Measurements from ENCODE around the gene NDFIP2. TPM values are rescaled to one million over a fixed set of nuclear protein-coding genes. Genes with fewer than 3 reads are reported as not detected.

Gene NDFIP2
- total and polyA plus RNA-seq, 10 donors, result 2.1 to 27.3 (median 14.0) TPM

DNA sequence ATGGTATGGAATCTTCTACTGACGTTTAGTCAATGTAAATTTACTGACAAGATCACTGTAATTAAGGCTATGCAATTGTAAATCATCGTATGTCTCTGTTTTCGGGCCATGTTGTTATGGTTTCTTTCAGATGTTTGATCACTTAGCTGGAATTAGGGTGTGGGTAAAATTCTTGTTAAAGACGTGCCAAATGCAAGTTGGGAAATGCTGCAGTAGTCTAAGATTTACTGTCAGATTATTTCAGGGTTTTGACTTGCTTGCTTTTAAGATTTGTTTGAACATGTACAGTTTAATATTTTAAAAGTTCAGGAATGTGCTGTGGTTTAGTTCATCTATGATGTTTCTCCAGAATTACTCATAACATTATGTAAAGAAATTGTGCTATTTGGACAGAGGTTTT, 10.8 kb downstream of the NDFIP2 start:
- Histone ChIP-seq H3K27me3 (replicated peaks in 1 of 7) (no peaks in the 10 kb centered on the region), H3K4me3 (no peak overlapping the region), H3K9me3 (no peaks in the 10 kb centered on the region), H3K4me1 (peaks cover 0 to 26% (median 2%) of the 10 kb centered on the region in 6 donors), H3K36me3 (no peaks in the 10 kb centered on the region), H3K27ac (no peak overlapping the region)
- no peak for TF ChIP-seq POLR2A (IDR thresholded peaks at IDR 0.05)
- no peak for TF ChIP-seq POLR2AphosphoS5 (IDR thresholded peaks at IDR 0.05)
- TF ChIP-seq, protein P1, sequence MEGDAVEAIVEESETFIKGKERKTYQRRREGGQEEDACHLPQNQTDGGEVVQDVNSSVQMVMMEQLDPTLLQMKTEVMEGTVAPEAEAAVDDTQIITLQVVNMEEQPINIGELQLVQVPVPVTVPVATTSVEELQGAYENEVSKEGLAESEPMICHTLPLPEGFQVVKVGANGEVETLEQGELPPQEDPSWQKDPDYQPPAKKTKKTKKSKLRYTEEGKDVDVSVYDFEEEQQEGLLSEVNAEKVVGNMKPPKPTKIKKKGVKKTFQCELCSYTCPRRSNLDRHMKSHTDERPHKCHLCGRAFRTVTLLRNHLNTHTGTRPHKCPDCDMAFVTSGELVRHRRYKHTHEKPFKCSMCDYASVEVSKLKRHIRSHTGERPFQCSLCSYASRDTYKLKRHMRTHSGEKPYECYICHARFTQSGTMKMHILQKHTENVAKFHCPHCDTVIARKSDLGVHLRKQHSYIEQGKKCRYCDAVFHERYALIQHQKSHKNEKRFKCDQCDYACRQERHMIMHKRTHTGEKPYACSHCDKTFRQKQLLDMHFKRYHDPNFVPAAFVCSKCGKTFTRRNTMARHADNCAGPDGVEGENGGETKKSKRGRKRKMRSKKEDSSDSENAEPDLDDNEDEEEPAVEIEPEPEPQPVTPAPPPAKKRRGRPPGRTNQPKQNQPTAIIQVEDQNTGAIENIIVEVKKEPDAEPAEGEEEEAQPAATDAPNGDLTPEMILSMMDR (IDR thresholded peaks at IDR 0.05 in 8 of 11, conservative IDR thresholded peaks at IDR 0.05 in 3 of 11), result no peak
- DNase-seq, result no peak
- intact Hi-C loops (cut with DNase I; ENCODE audit: low total_unique reads), result no loop called here
- WGBS, 5 donors, result 78 to 86% (median 83%) methylated on average over 4 of the region's 4 CpGs

DNA sequence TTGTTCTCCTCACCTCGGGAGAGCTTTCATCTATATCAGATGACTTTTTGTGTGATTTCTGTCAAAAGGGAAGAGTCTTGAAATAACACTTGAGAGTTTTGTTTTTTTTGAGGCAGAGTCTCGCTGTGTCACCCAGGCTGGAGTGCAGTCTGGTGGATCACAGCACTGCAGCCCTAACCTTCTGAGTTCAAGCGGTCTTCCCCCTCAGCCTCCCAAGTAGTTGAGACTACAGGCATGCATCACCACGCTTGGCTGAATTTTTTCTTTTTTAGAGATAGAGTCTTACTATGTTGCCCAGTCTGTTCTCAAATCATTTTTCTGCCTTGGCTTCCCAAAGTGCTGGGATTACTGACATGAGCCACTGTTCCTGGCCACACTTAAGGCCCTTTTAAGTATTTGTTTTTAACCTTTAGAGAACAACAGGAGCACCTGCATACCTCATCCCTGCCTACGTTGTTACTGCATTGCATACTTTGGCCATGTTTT, 11.4 kb downstream of the NDFIP2 start:
- no peak for DNase-seq
- Histone ChIP-seq H3K27me3 (replicated peaks in 1 of 7) (no peaks in the 10 kb centered on the region), H3K4me1 (peaks cover 0 to 26% (median 2%) of the 10 kb centered on the region in 6 donors), H3K27ac (no peak overlapping the region), H3K4me3 (no peak overlapping the region), H3K36me3 (no peaks in the 10 kb centered on the region), H3K9me3 (no peaks in the 10 kb centered on the region)
- intact Hi-C loops (cut with DNase I; ENCODE audit: low total_unique reads), result no loop called here
- WGBS, 5 donors, result 73 to 79% (median 76%) methylated on average over 5 of the region's 5 CpGs
- TF ChIP-seq POLR2A (IDR thresholded peaks at IDR 0.05) (no peak), POLR2AphosphoS5 (IDR thresholded peaks at IDR 0.05) (no peak)
- TF ChIP-seq, protein P1 (IDR thresholded peaks at IDR 0.05 in 8 of 11, conservative IDR thresholded peaks at IDR 0.05 in 3 of 11), result no peak

DNA sequence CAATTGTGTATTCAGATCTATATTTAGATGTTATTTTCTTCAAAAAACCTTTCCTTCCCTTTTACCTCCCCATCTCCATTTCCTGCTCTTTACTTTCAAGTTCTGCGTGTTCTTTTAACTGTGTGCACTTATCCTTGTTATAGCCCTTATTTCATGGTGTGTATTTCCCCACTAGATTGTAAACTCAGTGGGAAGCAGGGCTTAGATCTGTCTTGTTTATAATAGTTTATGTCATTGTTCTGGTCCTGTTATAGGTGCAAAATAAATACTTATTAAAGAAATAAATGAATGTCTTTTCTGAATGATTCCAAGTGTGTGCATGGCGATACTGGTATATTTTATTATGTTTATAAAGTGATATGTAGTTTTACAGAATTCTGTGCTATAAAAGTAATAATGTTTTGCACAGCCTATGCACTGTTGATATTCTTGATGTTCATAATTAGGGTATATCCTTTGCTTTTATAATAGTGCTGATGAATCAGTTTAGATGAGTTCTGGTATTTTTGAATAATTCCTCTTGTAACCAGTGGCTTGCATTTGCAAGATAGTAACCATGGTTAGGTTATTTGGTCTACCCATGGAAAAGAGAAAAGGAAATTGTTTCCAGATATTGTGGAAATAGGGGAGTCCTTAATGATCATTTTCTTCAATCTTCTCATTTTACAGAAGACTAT, 12.1 kb downstream of the NDFIP2 start:
- intact Hi-C loops (cut with DNase I; ENCODE audit: low total_unique reads), result no loop called here
- H3K9me3 ChIP-seq, result no peaks in the 10 kb centered on the region
- DNase-seq, result no peak
- 63 to 77% (median 68%) methylated on average over 2 of the region's 2 CpGs for WGBS, 5 donors
- H3K36me3 ChIP-seq, result no peaks in the 10 kb centered on the region
- H3K27ac ChIP-seq, result no peak overlapping the region
- peaks cover 0 to 26% (median 2%) of the 10 kb centered on the region in 6 donors for H3K4me1 ChIP-seq
- TF ChIP-seq POLR2A (IDR thresholded peaks at IDR 0.05) (no peak), POLR2AphosphoS5 (IDR thresholded peaks at IDR 0.05) (no peak)
- TF ChIP-seq, protein P1 (IDR thresholded peaks at IDR 0.05 in 8 of 11, conservative IDR thresholded peaks at IDR 0.05 in 3 of 11), result no peak
- H3K4me3 ChIP-seq, result no peak overlapping the region
- H3K27me3 ChIP-seq (replicated peaks in 1 of 7), result no peaks in the 10 kb centered on the region

DNA sequence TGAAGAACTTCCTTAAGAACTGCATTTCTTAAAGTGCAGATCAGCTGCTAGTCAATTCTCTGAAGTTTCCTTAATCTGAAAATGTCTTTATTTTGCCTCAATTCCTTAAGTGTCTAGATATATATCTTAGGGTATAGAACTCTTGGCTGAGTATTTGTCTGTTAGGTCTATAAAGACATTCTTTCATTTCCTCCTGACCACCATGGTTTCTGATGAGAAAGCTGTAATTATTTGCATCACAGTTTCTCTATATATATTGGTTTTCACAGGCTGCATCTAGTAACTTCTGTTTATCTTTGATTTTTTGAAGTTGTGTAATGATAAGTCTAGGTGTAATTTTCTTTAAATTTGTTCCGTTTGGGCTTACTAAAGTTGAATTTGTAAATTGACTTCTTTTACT, 15.2 kb downstream of the NDFIP2 start:
- Histone ChIP-seq H3K36me3 (no peaks in the 10 kb centered on the region), H3K4me3 (no peak overlapping the region), H3K9me3 (no peaks in the 10 kb centered on the region), H3K27ac (no peak overlapping the region), H3K27me3 (replicated peaks in 1 of 7) (no peaks in the 10 kb centered on the region), H3K4me1 (peaks cover 0 to 24% (median 2%) of the 10 kb centered on the region in 6 donors)
- no peak for DNase-seq
- 78 to 95% (median 88%) methylated on average over 1 of the region's 1 CpG for WGBS, 5 donors
- intact Hi-C loops (cut with DNase I; ENCODE audit: low total_unique reads), result no loop called here
- TF ChIP-seq, protein P1 (IDR thresholded peaks at IDR 0.05 in 8 of 11, conservative IDR thresholded peaks at IDR 0.05 in 3 of 11), result no peak
- TF ChIP-seq POLR2A (IDR thresholded peaks at IDR 0.05) (no peak), POLR2AphosphoS5 (IDR thresholded peaks at IDR 0.05) (no peak)

Measured in spleen (tissue), 11 donors.